CD14-positive monocyte (primary cell): Measurements from ENCODE around the gene PRR9. TPM values are rescaled to one million over a fixed set of nuclear protein-coding genes. Genes with fewer than 3 reads are reported as not detected.

ENCODE experiments used
- DNase-seq, 3 donors: peaks; one replicate each; pipeline ENCODE4 v3.0.0-alpha.2; 2011 to 2022
- H2AFZ ChIP-seq: 2 replicates; pipeline ENCODE4 v1.6.0; 2012; ENCODE audit warnings: mild to moderate bottlenecking, low read depth, low read length, inconsistent platforms; ENCODE audit not compliant: insufficient read depth, poor library complexity, severe bottlenecking
- H3K27ac ChIP-seq, 2 donors: 1 replicate in 1 of 2; 2 replicates in 1 of 2; pipeline ENCODE4 v1.5.1; 2012 to 2013; ENCODE audit warnings: low read length in 2 of 2, control low read depth in 1 of 2, inconsistent platforms in 1 of 2, low read depth in 1 of 2, mild to moderate bottlenecking in 1 of 2
- H3K27me3 ChIP-seq, 2 donors: one replicate each; pipeline versions ENCODE4 v1.6.0 to v1.6.1; 2011 to 2013; ENCODE audit warnings: low read length in 2 of 2; ENCODE audit not compliant: control insufficient read depth in 2 of 2, insufficient read depth in 2 of 2
- H3K36me3 ChIP-seq, 2 donors: replicated peaks in 1 of 2; 1 replicate in 1 of 2; 2 replicates in 1 of 2; pipeline versions ENCODE4 v1.5.1 to v1.6.1; 2012 to 2013; ENCODE audit warnings: low read length in 2 of 2, control low read depth in 1 of 2, inconsistent platforms in 1 of 2, mild to moderate bottlenecking in 1 of 2; ENCODE audit not compliant: insufficient read depth in 2 of 2, control insufficient read depth in 1 of 2
- H3K4me1 ChIP-seq, 2 donors: 1 replicate in 1 of 2; 2 replicates in 1 of 2; pipeline versions ENCODE4 v1.5.1 to v1.6.1; 2012 to 2013; ENCODE audit warnings: low read length in 2 of 2, control low read depth in 1 of 2, inconsistent platforms in 1 of 2, mild to moderate bottlenecking in 1 of 2, moderate library complexity in 1 of 2; ENCODE audit not compliant: insufficient read depth in 2 of 2, control insufficient read depth in 1 of 2
- H3K4me2 ChIP-seq: replicated peaks from 2 replicates; pipeline ENCODE3; 2012; ENCODE audit warnings: low read length, moderate library complexity, mild to moderate bottlenecking; ENCODE audit not compliant: poor library complexity, severe bottlenecking; ENCODE audit errors: extremely low read depth
- H3K4me3 ChIP-seq, 3 experiments: fragments of 200-600 bp in 1 of 3; sonication (generic) in 1 of 3; replicated peaks in 1 of 3; 1 replicate in 2 of 3; 2 replicates in 1 of 3; pipeline ENCODE4 v1.5.1; 2011 to 2013; ENCODE audit warnings: low read length in 3 of 3, mild to moderate bottlenecking in 3 of 3, control low read depth in 2 of 3, low read depth in 2 of 3, inconsistent platforms in 1 of 3, moderate library complexity in 1 of 3
- H3K79me2 ChIP-seq: 2 replicates; pipeline ENCODE4 v1.6.0; 2012; ENCODE audit warnings: mild to moderate bottlenecking, control low read depth, inconsistent platforms, low read length, moderate library complexity; ENCODE audit not compliant: insufficient read depth
- H3K9ac ChIP-seq: 2 replicates; pipeline ENCODE4 v1.6.0; 2017; ENCODE audit warnings: low read length, mild to moderate bottlenecking; ENCODE audit not compliant: insufficient read depth, poor library complexity, severe bottlenecking
- H3K9me3 ChIP-seq, 2 donors: replicated peaks in 1 of 2; 1 replicate in 1 of 2; 2 replicates in 1 of 2; pipeline versions ENCODE4 v1.5.1 to v1.6.1; 2012 to 2013; ENCODE audit warnings: low read length in 2 of 2, control low read depth in 1 of 2; ENCODE audit not compliant: control insufficient read depth in 1 of 2, insufficient read depth in 1 of 2
- H4K20me1 ChIP-seq: 2 replicates; pipeline ENCODE4 v1.6.0; 2012; ENCODE audit warnings: mild to moderate bottlenecking, low read length, control low read depth, moderate library complexity; ENCODE audit not compliant: insufficient read depth
- H3K27ac Mint-ChIP-seq, 7 donors: one replicate each; pipeline ENCODE4 v1.8.0; 2020; ENCODE audit warnings: mild to moderate bottlenecking in 7 of 7, mixed read lengths in 7 of 7, moderate library complexity in 6 of 7, inconsistent platforms in 2 of 7
- H3K27me3 Mint-ChIP-seq, 3 donors: one replicate each; pipeline ENCODE4 v1.8.0; 2021 to 2022; ENCODE audit warnings: low read depth in 3 of 3, mild to moderate bottlenecking in 3 of 3, mixed read lengths in 3 of 3, moderate library complexity in 3 of 3, inconsistent platforms in 1 of 3
- H3K36me3 Mint-ChIP-seq, 2 donors: one replicate each; pipeline ENCODE4 v1.8.0; 2020; ENCODE audit warnings: mixed read lengths in 2 of 2, inconsistent platforms in 1 of 2, mild to moderate bottlenecking in 1 of 2
- H3K4me1 Mint-ChIP-seq: one replicate; pipeline ENCODE4 v1.8.0; 2020; ENCODE audit warnings: mild to moderate bottlenecking, mixed read lengths
- H3K4me3 Mint-ChIP-seq, 2 donors: one replicate each; pipeline ENCODE4 v1.8.0; 2020; ENCODE audit warnings: mild to moderate bottlenecking in 2 of 2, mixed read lengths in 2 of 2, moderate library complexity in 1 of 2
- H3K9me3 Mint-ChIP-seq, 7 donors: one replicate each; pipeline ENCODE4 v1.8.0; 2020 to 2022; ENCODE audit warnings: mixed read lengths in 7 of 7, mild to moderate bottlenecking in 6 of 7, moderate library complexity in 6 of 7, inconsistent platforms in 2 of 7
- WGBS: methylation state at CpG from one replicate; pipeline ENCODE4 v1.1.5; 2013; ENCODE audit warnings: missing lambda C conversion rate; ENCODE audit not compliant: insufficient coverage; 5-methylcytosine and 5-hydroxymethylcytosine counted together
- intact Hi-C, 2 donors: fragments of 100-400 bp; cut with micrococcal nuclease; formaldehyde crosslinking; loops; one replicate each; pipeline versions ENCODE4 v1.15.0 to v1.15.1; 2023
- polyA plus RNA-seq, 3 donors: library from polyadenylated mRNA; depleted of rRNA in 1 of 3; unstranded in 2 of 3; stranded (reverse) in 1 of 3; fragments of 300-500 nt in 2 of 3; fragments of >200 nt in 1 of 3; fragmentation: Illumina TruSeq in 2 of 3; gene quantifications; 1 replicate in 2 of 3; 2 replicates in 1 of 3; pipeline ENCODE4 v1.2.3, GENCODE V29; 2012 to 2021
- TF ChIP-seq, protein P1 (sequence below): fragments of 200-600 bp; IDR thresholded peaks from one replicate; pipeline ENCODE4 v1.8.0; 2022; ENCODE audit warnings: antibody characterized with exemption, mild to moderate bottlenecking

Gene PRR9
- polyA plus RNA-seq, 3 donors: not detected

DNA sequence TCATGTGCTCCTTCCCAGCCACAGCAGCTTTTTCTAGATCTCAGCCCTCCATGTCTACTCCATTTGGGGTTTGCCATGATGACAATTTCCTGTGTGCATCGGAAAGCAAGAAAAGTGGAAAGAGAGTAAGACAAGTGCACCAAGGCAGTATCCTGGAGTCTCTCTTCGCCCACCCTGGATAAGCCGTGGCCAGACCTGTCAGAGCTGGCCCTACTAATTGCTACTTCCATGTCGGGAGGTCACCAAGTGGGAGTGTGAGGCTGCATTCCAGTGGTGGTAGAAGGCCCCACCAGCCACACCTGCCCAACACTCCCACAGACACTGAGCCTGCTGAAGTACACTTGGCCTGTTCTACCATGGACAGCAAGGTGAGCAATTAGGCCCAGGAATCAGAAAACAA lies 28.1 kb downstream of the PRR9 start:
- H3K4me1 ChIP-seq: no peaks in the 10 kb centered on the region
- Mint-ChIP-seq H3K9me3 (peaks cover 0 to 9% (median 3%) of the 10 kb centered on the region in 7 donors), H3K27ac (no peak overlapping the region), H3K4me1 (no peaks in the 10 kb centered on the region), H3K27me3 (peaks cover 3 to 27% (median 6%) of the 10 kb centered on the region in 3 donors), H3K36me3 (no peaks in the 10 kb centered on the region), H3K4me3 (no peak overlapping the region)
- H3K79me2 ChIP-seq: no peaks in the 10 kb centered on the region
- TF ChIP-seq, protein P1, sequence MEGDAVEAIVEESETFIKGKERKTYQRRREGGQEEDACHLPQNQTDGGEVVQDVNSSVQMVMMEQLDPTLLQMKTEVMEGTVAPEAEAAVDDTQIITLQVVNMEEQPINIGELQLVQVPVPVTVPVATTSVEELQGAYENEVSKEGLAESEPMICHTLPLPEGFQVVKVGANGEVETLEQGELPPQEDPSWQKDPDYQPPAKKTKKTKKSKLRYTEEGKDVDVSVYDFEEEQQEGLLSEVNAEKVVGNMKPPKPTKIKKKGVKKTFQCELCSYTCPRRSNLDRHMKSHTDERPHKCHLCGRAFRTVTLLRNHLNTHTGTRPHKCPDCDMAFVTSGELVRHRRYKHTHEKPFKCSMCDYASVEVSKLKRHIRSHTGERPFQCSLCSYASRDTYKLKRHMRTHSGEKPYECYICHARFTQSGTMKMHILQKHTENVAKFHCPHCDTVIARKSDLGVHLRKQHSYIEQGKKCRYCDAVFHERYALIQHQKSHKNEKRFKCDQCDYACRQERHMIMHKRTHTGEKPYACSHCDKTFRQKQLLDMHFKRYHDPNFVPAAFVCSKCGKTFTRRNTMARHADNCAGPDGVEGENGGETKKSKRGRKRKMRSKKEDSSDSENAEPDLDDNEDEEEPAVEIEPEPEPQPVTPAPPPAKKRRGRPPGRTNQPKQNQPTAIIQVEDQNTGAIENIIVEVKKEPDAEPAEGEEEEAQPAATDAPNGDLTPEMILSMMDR: no peak
- no peak for DNase-seq
- H4K20me1 ChIP-seq: no peaks in the 10 kb centered on the region
- H3K4me3 ChIP-seq: no peak overlapping the region
- intact Hi-C loops: no loop called here
- no peak overlapping the region for H3K9ac ChIP-seq
- H3K27ac ChIP-seq: no peak overlapping the region
- no peak overlapping the region for H3K4me2 ChIP-seq
- 100% methylated on average over 2 of the region's 4 CpGs for WGBS
- no peaks in the 10 kb centered on the region for H3K9me3 ChIP-seq
- peaks cover 6 to 7% of the 10 kb centered on the region in 2 donors for H3K27me3 ChIP-seq
- H3K36me3 ChIP-seq: no peaks in the 10 kb centered on the region
- no peak overlapping the region for H2AFZ ChIP-seq

DNA sequence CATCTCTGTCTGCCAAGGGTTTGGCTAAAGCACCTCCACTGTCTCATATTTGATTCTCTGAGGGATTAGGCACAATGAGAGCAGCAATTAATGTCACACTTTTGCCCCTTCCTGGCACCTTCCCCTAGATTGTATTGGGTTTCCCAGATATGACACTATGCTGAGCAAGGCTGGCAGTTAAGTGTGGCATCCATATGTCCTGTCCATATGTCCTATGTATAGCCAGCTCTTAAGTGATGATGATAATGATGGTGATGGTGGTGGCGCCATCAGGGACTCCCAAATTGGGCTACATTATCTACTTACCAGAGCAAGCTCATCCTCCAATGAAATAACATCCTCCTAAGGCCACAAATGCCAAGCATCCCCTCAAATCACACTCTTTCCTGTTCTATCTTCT lies 28.6 kb downstream of the PRR9 start:
- H3K9me3 Mint-ChIP-seq: peaks cover 0 to 9% (median 3%) of the 10 kb centered on the region in 7 donors
- TF ChIP-seq, protein P1: no peak
- Histone ChIP-seq H3K4me2 (no peak overlapping the region), H3K79me2 (no peaks in the 10 kb centered on the region), H3K27ac (no peak overlapping the region), H2AFZ (no peak overlapping the region), H3K36me3 (no peaks in the 10 kb centered on the region), H3K9me3 (no peaks in the 10 kb centered on the region), H3K27me3 (peaks cover 6 to 7% of the 10 kb centered on the region in 2 donors), H3K9ac (no peak overlapping the region), H3K4me1 (no peaks in the 10 kb centered on the region), H4K20me1 (no peaks in the 10 kb centered on the region), H3K4me3 (no peak overlapping the region)
- H3K27me3 Mint-ChIP-seq: peaks cover 3 to 27% (median 6%) of the 10 kb centered on the region in 3 donors
- H3K36me3 Mint-ChIP-seq: no peaks in the 10 kb centered on the region
- peak overlapping the region in 1 of 2 donors; percentile 3 for H3K4me3 Mint-ChIP-seq
- no peak overlapping the region for H3K27ac Mint-ChIP-seq
- intact Hi-C loops: no loop called here
- H3K4me1 Mint-ChIP-seq: no peaks in the 10 kb centered on the region
- WGBS: no CpG with 5 or more reads among the region's 1 CpG
- DNase-seq: no peak
